Measurements from ENCODE around the gene RFFL.
A peak's percentile ranks its signal among the peaks of the same experiment; 100 is the strongest.

RFFL gene

DNA sequence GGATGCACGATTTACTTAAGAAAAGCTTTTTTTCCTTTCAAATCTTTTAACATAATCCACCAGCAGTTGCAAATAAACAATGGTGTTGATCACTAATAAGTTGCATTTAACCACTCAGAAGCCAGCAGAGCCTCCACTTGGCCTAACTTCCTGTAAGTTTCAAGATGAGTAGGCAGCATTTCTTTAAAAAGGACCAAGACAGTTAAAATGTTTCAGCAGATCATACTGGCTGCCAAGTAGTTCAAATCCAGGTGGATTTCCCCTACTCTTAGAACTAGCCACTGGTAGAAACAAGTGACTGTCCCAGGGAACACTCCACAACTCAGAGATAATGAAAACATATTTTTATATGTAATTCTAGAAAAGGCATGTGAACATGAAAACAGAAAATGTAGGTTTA lies 17.0 kb upstream of the RFFL start:
- Histone ChIP-seq H2AFZ (ENCODE audit: low read length, unreplicated experiment) (no peak overlapping the region), H3K27me3 (ENCODE audit: insufficient read depth, low read length) (no peaks in the 10 kb centered on the region), H3K79me2 (ENCODE audit: control insufficient read depth, insufficient read depth, low read length, unreplicated experiment) (peaks cover 70% of the 10 kb centered on the region), H3K4me1 (ENCODE audit: control insufficient read depth, insufficient read depth, low read length, unreplicated experiment) (peaks cover 51% of the 10 kb centered on the region), H3K4me3 (ENCODE audit: low read depth, low read length) (no peak overlapping the region), H3K27ac (ENCODE audit: low read depth, low read length) (peak overlapping the region; percentile 12; the same call in 1 of the 2 replicates), H3K36me3 (ENCODE audit: insufficient read depth, low read length) (no peaks in the 10 kb centered on the region)

DNA sequence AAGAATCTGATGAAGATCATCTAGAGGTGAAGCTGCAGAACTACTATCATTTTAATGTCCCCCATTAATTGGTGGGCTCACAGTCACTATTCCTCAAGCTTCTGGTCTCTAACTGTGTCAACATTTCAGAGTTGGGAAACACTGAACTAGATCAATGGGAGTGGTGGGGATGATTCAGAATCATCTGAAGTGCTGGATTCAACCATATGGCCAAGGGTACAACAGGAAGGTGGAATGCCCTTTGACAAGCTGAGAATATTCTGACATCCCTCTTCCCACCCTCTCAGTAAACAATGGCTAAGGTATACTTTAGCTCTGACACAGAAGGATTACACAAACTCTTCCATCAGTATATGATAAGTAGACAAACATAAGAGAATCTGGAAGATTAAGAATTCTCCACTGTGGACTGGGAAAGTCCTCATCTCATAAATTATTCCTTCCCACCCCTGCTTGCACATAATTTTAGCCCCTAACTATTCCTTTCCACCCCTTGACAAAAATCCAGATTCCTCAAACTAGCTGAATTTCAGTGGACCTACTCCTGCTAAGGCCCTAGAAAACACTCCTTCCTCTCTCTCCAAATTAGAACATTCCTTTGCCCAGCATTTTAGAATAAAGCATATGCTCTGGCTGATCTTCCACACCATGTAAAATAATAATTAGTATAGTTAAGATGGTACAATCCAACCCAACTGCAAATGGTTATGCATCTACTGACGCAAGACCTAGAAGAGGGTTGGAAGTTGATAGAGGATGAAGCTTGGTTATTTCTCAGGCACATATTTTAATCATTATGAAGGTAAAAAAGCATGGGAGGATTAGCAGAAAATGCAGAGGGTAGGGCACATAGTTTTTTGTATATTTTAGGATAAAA lies 16.3 kb upstream of the RFFL start:
- H3K4me1 ChIP-seq (ENCODE audit: control insufficient read depth, insufficient read depth, low read length, unreplicated experiment): peaks cover 52% of the 10 kb centered on the region
- H2AFZ ChIP-seq (ENCODE audit: low read length, unreplicated experiment): no peak overlapping the region
- no peak overlapping the region for H3K4me3 ChIP-seq (ENCODE audit: low read depth, low read length)
- H3K79me2 ChIP-seq (ENCODE audit: control insufficient read depth, insufficient read depth, low read length, unreplicated experiment): peaks cover 71% of the 10 kb centered on the region
- H3K27me3 ChIP-seq (ENCODE audit: insufficient read depth, low read length): no peaks in the 10 kb centered on the region
- no peaks in the 10 kb centered on the region for H3K36me3 ChIP-seq (ENCODE audit: insufficient read depth, low read length)
- peak overlapping the region; percentile 22; the same call in 1 of the 2 replicates for H3K27ac ChIP-seq (ENCODE audit: low read depth, low read length)

DNA sequence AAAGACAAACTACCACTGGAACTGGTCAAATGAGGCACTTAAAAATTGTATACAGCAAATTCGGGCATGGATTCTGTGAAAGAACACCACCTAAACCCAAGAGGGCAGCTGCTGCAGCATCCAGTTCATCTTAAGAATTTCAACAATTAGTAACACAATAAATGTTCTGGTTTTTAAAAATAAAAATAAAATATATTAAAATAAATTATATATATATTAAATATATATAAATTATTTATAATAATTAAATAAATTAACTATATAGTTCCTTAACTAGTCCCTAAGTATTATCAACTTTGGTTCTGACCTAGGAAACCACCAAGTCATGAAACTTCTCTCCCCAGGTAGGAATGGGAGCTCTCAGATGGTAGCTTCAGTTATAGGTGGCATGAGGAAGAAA lies 13.4 kb upstream of the RFFL start:
- no peak overlapping the region for H3K27ac ChIP-seq (ENCODE audit: low read depth, low read length)
- H3K4me3 ChIP-seq (ENCODE audit: low read depth, low read length): no peak overlapping the region
- H3K27me3 ChIP-seq (ENCODE audit: insufficient read depth, low read length): no peaks in the 10 kb centered on the region
- peaks cover 40% of the 10 kb centered on the region for H3K4me1 ChIP-seq (ENCODE audit: control insufficient read depth, insufficient read depth, low read length, unreplicated experiment)
- no peak overlapping the region for H2AFZ ChIP-seq (ENCODE audit: low read length, unreplicated experiment)
- H3K36me3 ChIP-seq (ENCODE audit: insufficient read depth, low read length): no peaks in the 10 kb centered on the region
- peaks cover 69% of the 10 kb centered on the region for H3K79me2 ChIP-seq (ENCODE audit: control insufficient read depth, insufficient read depth, low read length, unreplicated experiment)

- Histone ChIP-seq H2AFZ (ENCODE audit: low read length, unreplicated experiment) (no peak overlapping the region), H3K27me3 (ENCODE audit: insufficient read depth, low read length) (no peaks in the 10 kb centered on the region), H3K79me2 (ENCODE audit: control insufficient read depth, insufficient read depth, low read length, unreplicated experiment) (peaks cover 60% of the 10 kb centered on the region), H3K4me3 (ENCODE audit: low read depth, low read length) (peak overlapping the region; percentile 40; the same call in 1 of the 2 replicates), H3K36me3 (ENCODE audit: insufficient read depth, low read length) (no peaks in the 10 kb centered on the region), H3K4me1 (ENCODE audit: control insufficient read depth, insufficient read depth, low read length, unreplicated experiment) (peaks cover 26% of the 10 kb centered on the region), H3K27ac (ENCODE audit: low read depth, low read length) (no peak overlapping the region)
These were observed 11.5 kb upstream of the RFFL start for GRCh38 chr17:35074711-35075707.

DNA sequence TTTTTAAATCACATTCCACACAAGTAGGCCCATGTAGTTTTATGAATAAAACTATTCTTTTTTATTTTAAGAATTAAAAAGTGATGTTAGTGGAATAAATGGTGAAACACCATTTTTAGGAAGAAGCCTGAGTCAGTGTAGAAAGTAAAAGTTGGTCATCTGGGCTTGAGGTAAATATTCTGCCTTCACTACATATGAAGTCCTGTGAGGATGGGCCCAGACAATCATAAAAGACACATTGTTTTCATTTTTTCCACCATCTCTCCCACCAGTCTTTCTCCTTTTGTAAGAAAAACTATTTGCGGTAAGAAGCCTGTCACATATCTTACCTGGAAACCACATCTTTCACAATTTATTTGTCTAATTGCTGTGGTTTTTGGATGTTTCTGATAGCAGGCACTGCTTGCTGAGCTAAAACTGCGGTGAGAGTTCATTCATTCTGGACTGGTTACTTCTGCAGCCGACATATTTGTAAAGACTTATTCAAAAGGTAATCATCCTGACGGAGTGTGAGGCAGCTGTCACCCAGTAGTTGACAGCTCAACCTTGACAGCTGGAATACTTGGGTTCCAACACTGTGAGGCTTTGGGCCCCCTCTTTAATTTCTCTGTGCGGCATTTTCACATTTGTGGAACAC lies 10.6 kb upstream of the RFFL start:
- H3K27me3 ChIP-seq (ENCODE audit: insufficient read depth, low read length): no peaks in the 10 kb centered on the region
- H3K27ac ChIP-seq (ENCODE audit: low read depth, low read length): no peak overlapping the region
- H3K4me1 ChIP-seq (ENCODE audit: control insufficient read depth, insufficient read depth, low read length, unreplicated experiment): peaks cover 25% of the 10 kb centered on the region
- H3K79me2 ChIP-seq (ENCODE audit: control insufficient read depth, insufficient read depth, low read length, unreplicated experiment): peaks cover 56% of the 10 kb centered on the region
- H3K36me3 ChIP-seq (ENCODE audit: insufficient read depth, low read length): no peaks in the 10 kb centered on the region
- H2AFZ ChIP-seq (ENCODE audit: low read length, unreplicated experiment): no peak overlapping the region
- no peak overlapping the region for H3K4me3 ChIP-seq (ENCODE audit: low read depth, low read length)

DNA sequence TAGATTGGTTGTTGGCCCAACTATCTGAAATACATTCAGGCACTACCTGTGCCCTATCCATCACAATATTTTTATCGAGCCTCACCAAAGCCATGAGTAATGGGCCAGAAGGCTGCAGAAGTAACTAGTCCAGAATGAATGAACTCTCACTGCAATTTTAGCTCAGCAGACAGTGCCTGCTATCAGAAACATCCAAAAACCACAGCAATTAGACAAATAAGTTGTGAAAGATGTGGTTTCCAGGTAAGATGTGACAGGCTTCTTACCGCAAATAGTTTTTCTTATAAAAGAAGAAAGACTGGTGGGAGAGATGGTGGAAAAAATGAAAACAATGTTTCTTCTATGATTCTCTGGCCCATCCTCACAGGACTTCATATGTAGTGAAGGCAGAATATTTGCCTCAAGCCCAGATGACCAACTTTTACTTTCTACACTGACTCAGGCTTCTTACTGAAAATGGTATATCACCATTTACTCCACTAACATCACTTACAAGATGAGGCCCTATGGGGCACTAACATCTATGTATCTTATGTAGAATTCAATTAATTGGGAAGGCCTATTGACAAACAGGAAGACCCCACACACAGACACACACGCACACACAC lies 9.8 kb upstream of the RFFL start:
- Histone ChIP-seq H3K36me3 (ENCODE audit: insufficient read depth, low read length) (no peaks in the 10 kb centered on the region), H3K27ac (ENCODE audit: low read depth, low read length) (no peak overlapping the region), H2AFZ (ENCODE audit: low read length, unreplicated experiment) (no peak overlapping the region), H3K4me3 (ENCODE audit: low read depth, low read length) (no peak overlapping the region), H3K79me2 (ENCODE audit: control insufficient read depth, insufficient read depth, low read length, unreplicated experiment) (peaks cover 57% of the 10 kb centered on the region), H3K27me3 (ENCODE audit: insufficient read depth, low read length) (no peaks in the 10 kb centered on the region), H3K4me1 (ENCODE audit: control insufficient read depth, insufficient read depth, low read length, unreplicated experiment) (peaks cover 32% of the 10 kb centered on the region)

DNA sequence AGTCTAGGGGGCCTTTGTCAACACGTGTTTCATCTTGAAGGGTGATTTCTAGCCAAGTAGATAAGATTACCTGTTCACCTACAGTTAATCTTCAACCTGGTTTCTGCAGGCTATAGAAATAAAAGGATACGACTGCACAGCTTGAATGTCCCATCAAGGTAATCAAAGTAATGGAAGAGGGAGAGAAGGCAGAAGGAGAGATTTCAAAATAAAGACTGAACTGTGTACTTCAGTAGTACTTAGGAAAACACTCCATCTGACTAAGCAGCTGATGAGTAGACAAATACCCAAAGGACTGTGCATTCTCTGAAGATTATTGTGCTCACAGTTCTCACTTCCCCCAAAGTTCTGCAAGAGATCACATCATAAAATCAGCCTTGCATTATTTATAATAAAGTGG lies 5.8 kb upstream of the RFFL start:
- H3K79me2 ChIP-seq (ENCODE audit: control insufficient read depth, insufficient read depth, low read length, unreplicated experiment): peaks cover 52% of the 10 kb centered on the region
- H3K36me3 ChIP-seq (ENCODE audit: insufficient read depth, low read length): no peaks in the 10 kb centered on the region
- peak overlapping the region; percentile 74 for H3K27ac ChIP-seq (ENCODE audit: low read depth, low read length)
- H3K4me1 ChIP-seq (ENCODE audit: control insufficient read depth, insufficient read depth, low read length, unreplicated experiment): peaks cover 45% of the 10 kb centered on the region
- H3K27me3 ChIP-seq (ENCODE audit: insufficient read depth, low read length): no peaks in the 10 kb centered on the region
- peak overlapping the region; percentile 44; the same call in 1 of the 2 replicates for H3K4me3 ChIP-seq (ENCODE audit: low read depth, low read length)
- H2AFZ ChIP-seq (ENCODE audit: low read length, unreplicated experiment): no peak overlapping the region

DNA sequence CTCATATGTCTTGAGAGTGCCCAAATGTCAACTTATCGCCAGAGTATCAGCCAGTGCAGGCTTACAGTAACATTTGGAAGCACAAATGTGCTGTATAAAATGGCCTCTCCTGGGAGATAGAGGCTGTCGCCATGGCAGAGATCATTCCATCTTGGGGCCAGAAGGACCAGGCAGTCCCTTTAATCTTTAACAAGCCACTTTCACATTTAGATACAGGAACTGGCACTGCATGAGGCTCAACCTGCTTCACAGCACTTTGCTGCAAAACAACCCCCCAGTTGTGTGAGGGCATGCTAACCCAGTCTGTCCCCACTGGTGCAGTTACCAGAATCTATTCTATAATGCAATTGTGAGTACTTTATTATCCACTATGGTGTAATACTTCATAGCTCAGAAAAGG lies 4.7 kb upstream of the RFFL start:
- H3K4me1 ChIP-seq (ENCODE audit: control insufficient read depth, insufficient read depth, low read length, unreplicated experiment): peaks cover 52% of the 10 kb centered on the region
- peaks cover 45% of the 10 kb centered on the region for H3K79me2 ChIP-seq (ENCODE audit: control insufficient read depth, insufficient read depth, low read length, unreplicated experiment)

DNA sequence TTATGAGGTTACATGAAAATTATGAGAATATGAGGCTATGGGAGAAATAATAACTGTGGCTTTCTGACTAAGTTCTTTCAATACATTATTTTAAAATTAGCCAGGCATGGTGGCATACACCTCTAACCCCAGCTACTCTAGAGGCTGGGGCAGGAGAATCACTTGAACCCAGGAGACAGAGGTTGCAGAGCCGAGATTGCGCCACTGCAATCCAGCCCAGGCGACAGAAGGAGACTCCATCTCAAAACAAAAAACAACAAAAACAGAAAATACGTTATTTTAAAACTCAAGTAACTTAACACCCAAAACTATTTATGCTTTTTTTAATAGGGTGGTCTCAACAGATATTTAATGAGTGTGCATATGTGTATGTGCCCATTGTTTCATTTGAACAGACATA lies 2.4 kb upstream of the RFFL start:
- Histone ChIP-seq H3K79me2 (ENCODE audit: control insufficient read depth, insufficient read depth, low read length, unreplicated experiment) (peaks cover 43% of the 10 kb centered on the region), H3K4me3 (ENCODE audit: low read depth, low read length) (no peak overlapping the region), H3K36me3 (ENCODE audit: insufficient read depth, low read length) (no peaks in the 10 kb centered on the region), H2AFZ (ENCODE audit: low read length, unreplicated experiment) (no peak overlapping the region), H3K27ac (ENCODE audit: low read depth, low read length) (peak overlapping the region; percentile 13; the same call in 1 of the 2 replicates), H3K27me3 (ENCODE audit: insufficient read depth, low read length) (no peaks in the 10 kb centered on the region), H3K4me1 (ENCODE audit: control insufficient read depth, insufficient read depth, low read length, unreplicated experiment) (peaks cover 61% of the 10 kb centered on the region)

More for the DNA sequence above, 4.7 kb upstream of the RFFL start:
- Histone ChIP-seq H2AFZ (ENCODE audit: low read length, unreplicated experiment) (no peak overlapping the region), H3K27me3 (ENCODE audit: insufficient read depth, low read length) (no peaks in the 10 kb centered on the region), H3K4me3 (ENCODE audit: low read depth, low read length) (no peak overlapping the region), H3K27ac (ENCODE audit: low read depth, low read length) (no peak overlapping the region), H3K36me3 (ENCODE audit: insufficient read depth, low read length) (no peaks in the 10 kb centered on the region)
